ENCODE results near the gene SLC6A3.

The SLC6A3 gene

GRCh38 chr5:1420211-1421195 is 24.7 kb downstream of the SLC6A3 start:
- no peak overlapping the region for H3K4me3 ChIP-seq (replicated peaks; ENCODE audit: insufficient read depth, low read length)
- H3K27ac ChIP-seq (replicated peaks) = no peak overlapping the region
- H3K27me3 ChIP-seq (ENCODE audit: insufficient read depth, poor library complexity, severe bottlenecking) = no peaks in the 10 kb centered on the region
- no peak for DNase-seq (ENCODE audit: low read depth in 1 of 2, low spot score in 1 of 2)
- no peak for TF ChIP-seq REST (IDR thresholded peaks at IDR 0.05; ENCODE audit: insufficient replicate concordance, low read depth)
- no peak for TF ChIP-seq GABPA (IDR thresholded peaks at IDR 0.05; ENCODE audit: low read depth)

GRCh38 chr5:1419476-1420210 is 25.6 kb downstream of the SLC6A3 start:
- Histone ChIP-seq H3K27ac (replicated peaks) (no peak overlapping the region), H3K27me3 (ENCODE audit: insufficient read depth, poor library complexity, severe bottlenecking) (no peaks in the 10 kb centered on the region), H3K4me3 (replicated peaks; ENCODE audit: insufficient read depth, low read length) (no peak overlapping the region)
- no peak for TF ChIP-seq REST (IDR thresholded peaks at IDR 0.05; ENCODE audit: insufficient replicate concordance, low read depth)
- no peak for TF ChIP-seq GABPA (IDR thresholded peaks at IDR 0.05; ENCODE audit: low read depth)
- no peak for TF ChIP-seq SPI1 (IDR thresholded peaks at IDR 0.05; ENCODE audit: borderline replicate concordance, low read depth)
- no peak for TF ChIP-seq CTCF (IDR thresholded peaks at IDR 0.05; ENCODE audit: insufficient read depth, low read length)
- no peak for TF ChIP-seq POLR2AphosphoS5 (IDR thresholded peaks at IDR 0.05; ENCODE audit: low read depth)
- DNase-seq (ENCODE audit: low read depth in 1 of 2, low spot score in 1 of 2) = no peak

- no peak overlapping the region for H3K27ac ChIP-seq (replicated peaks)
- TF ChIP-seq GABPA (IDR thresholded peaks at IDR 0.05; ENCODE audit: low read depth) (no peak), CTCF (IDR thresholded peaks at IDR 0.05; ENCODE audit: insufficient read depth, low read length) (no peak), SPI1 (IDR thresholded peaks at IDR 0.05; ENCODE audit: borderline replicate concordance, low read depth) (no peak), REST (IDR thresholded peaks at IDR 0.05; ENCODE audit: insufficient replicate concordance, low read depth) (no peak), POLR2AphosphoS5 (IDR thresholded peaks at IDR 0.05; ENCODE audit: low read depth) (no peak)
- no peak overlapping the region for H3K4me3 ChIP-seq (replicated peaks; ENCODE audit: insufficient read depth, low read length)
- H3K27me3 ChIP-seq (ENCODE audit: insufficient read depth, poor library complexity, severe bottlenecking) = no peaks in the 10 kb centered on the region
- no peak for DNase-seq (ENCODE audit: low read depth in 1 of 2, low spot score in 1 of 2)
These were observed 26.3 kb downstream of the SLC6A3 start for GRCh38 chr5:1418921-1419280.
